Stomach smooth muscle (tissue), 2 donors: ENCODE results near the gene ZDHHC18.
"Not testable (repeated sequence)": the region's sequence is repeated elsewhere in the genome, so short reads cannot be mapped to it uniquely, and the experiment has no call there.

Experiments used
- H3K27ac ChIP-seq: one replicate; pipeline ENCODE4 v1.7.0; 2013; ENCODE audit warnings: mild to moderate bottlenecking, low read length, inconsistent platforms
- H3K27me3 ChIP-seq, 2 donors: one replicate each; pipeline ENCODE4 v1.7.0; 2013; ENCODE audit warnings: low read length in 2 of 2; ENCODE audit not compliant: insufficient read depth in 2 of 2, control insufficient read depth in 1 of 2
- H3K36me3 ChIP-seq, 2 donors: one replicate each; pipeline ENCODE4 v1.7.0; 2013; ENCODE audit warnings: low read length in 2 of 2; ENCODE audit not compliant: control insufficient read depth in 2 of 2, insufficient read depth in 2 of 2
- H3K4me1 ChIP-seq: one replicate; pipeline ENCODE4 v1.7.0; 2013; ENCODE audit warnings: low read length; ENCODE audit not compliant: control insufficient read depth, insufficient read depth
- H3K4me3 ChIP-seq, 2 donors: one replicate each; pipeline ENCODE4 v1.7.0; 2013; ENCODE audit warnings: low read length in 2 of 2
- H3K9ac ChIP-seq, 2 donors: one replicate each; pipeline ENCODE4 v1.7.0; 2013; ENCODE audit warnings: low read length in 2 of 2, mild to moderate bottlenecking in 1 of 2
- H3K9me3 ChIP-seq, 2 donors: one replicate each; pipeline ENCODE4 v1.7.0; 2013; ENCODE audit warnings: low read length in 2 of 2; ENCODE audit not compliant: control insufficient read depth in 2 of 2
- donor health status: healthy.
- donor health status: Pancreatic carcinoma.

Gene ZDHHC18

DNA sequence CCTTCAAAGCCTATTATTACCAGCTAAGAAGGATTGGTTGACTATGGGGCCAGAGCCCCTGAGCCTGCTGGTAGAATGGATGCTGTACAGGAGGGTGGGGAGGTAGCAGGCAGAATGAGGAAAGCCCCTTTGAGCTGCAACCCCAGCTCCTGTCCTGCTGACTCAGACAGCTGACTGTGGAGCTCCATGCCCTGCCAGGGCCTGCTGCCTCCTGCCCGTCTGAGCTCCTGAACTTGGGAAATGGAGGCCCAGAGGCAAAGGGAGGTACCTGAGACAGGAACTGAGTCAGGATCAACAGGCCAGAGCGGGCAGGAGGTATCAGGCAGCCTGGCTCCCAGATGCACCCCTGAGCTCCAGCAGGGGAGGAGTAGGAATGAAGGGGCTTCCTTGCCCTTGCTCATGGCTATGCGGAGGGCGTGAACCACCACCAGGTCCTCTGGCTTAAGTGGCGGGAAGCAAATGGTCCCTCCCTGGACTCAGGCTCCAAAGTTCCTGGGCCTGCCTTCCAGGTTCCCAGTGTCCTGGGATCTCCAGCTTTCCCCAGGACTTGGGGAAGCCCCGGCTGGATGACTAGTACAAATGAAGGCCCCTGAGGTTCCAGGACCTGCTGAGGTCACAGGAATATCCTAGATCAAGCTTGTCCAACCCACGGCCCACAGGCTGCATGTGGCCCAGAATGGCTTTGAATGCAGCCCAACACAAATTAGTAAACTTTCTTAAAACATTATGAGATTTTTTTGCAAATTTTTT lies 32.6 kb downstream of the ZDHHC18 start:
- Histone ChIP-seq H3K9me3 (no peaks in the 10 kb centered on the region), H3K27me3 (no peaks in the 10 kb centered on the region), H3K4me1 (peaks cover 7% of the 10 kb centered on the region), H3K27ac (no peak overlapping the region), H3K9ac (no peak overlapping the region), H3K36me3 (peaks cover 4 to 22% of the 10 kb centered on the region in 2 donors), H3K4me3 (no peak overlapping the region)

DNA sequence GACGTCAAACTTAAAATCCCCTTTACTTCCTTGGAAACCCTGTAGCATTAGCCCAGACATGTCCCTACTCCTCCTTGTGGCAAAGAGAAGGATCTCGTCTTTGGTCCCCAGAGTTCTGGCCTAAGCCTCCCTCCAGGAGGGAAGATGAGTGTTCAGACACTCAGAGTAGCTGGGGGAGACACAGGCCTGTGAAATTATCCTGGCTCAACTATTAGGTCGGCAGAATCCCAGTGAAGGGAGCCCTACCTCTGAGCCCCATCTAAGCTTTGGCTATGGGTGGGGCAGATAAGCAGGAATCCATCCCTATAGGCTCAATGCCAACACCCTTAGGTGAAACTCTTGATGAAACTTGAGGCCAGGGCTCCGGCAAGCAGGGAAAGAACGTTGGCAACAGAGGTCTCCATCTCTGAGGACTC lies 34.8 kb downstream of the ZDHHC18 start:
- Histone ChIP-seq H3K27ac (no peak overlapping the region), H3K27me3 (no peaks in the 10 kb centered on the region), H3K4me3 (no peak overlapping the region), H3K4me1 (peaks cover 24% of the 10 kb centered on the region), H3K36me3 (peaks cover 0 to 12% of the 10 kb centered on the region in 2 donors), H3K9ac (no peak overlapping the region), H3K9me3 (no peaks in the 10 kb centered on the region)

GRCh38 chr1:26861889-26862378 lies 35.4 kb downstream of the ZDHHC18 start:
- Histone ChIP-seq H3K9ac (no peak overlapping the region), H3K9me3 (no peaks in the 10 kb centered on the region), H3K4me3 (no peak overlapping the region), H3K27me3 (no peaks in the 10 kb centered on the region), H3K36me3 (peaks cover 0 to 10% of the 10 kb centered on the region in 2 donors), H3K27ac (no peak overlapping the region), H3K4me1 (peaks cover 24% of the 10 kb centered on the region)

DNA sequence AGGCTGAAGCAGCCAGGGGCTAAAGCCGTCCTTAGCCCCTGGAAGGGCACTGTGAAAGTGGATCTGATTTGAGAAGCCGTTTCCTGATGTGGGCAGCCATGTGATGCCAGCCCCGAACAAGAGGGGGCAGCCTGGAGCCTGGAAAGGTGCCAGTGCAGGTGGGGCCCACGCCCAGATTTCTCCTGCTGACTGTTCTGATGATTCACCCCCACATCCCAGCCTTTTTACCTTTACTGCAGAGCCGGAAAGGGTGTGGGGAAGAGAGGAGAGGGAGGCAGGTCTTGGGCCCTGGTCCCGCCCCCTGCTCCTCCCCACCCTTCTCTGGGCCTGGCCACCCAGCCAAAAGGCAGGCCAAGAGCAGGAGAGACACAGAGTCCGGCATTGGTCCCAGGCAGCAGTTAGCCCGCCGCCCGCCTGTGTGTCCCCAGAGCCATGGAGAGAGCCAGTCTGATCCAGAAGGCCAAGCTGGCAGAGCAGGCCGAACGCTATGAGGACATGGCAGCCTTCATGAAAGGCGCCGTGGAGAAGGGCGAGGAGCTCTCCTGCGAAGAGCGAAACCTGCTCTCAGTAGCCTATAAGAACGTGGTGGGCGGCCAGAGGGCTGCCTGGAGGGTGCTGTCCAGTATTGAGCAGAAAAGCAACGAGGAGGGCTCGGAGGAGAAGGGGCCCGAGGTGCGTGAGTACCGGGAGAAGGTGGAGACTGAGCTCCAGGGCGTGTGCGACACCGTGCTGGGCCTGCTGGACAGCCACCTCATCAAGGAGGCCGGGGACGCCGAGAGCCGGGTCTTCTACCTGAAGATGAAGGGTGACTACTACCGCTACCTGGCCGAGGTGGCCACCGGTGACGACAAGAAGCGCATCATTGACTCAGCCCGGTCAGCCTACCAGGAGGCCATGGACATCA lies 36.5 kb downstream of the ZDHHC18 start, which contains the start of gene SFN:
Gene SFN, plus strand, starts transcription at position 369 of the 904 bp plus-strand sequence. Its CDS starts 64 bp downstream, at position 433.
- Histone ChIP-seq H3K4me3 (peak within 1 kb of the TSS; percentile 86 to 88), H3K9ac (peak within 1 kb of the TSS; percentile 62 to 73), H3K27me3 (no peaks in the 10 kb centered on the region), H3K4me1 (peaks cover 24% of the 10 kb centered on the region), H3K9me3 (no peaks in the 10 kb centered on the region), H3K36me3 (peaks cover 0 to 3% of the 10 kb centered on the region in 2 donors), H3K27ac (peak within 1 kb of the TSS; percentile 96)

GRCh38 chr1:26863685-26864077 lies 37.2 kb downstream of the ZDHHC18 start:
- peak overlapping the region; percentile 96 for H3K27ac ChIP-seq
- no peaks in the 10 kb centered on the region for H3K27me3 ChIP-seq
- H3K4me3 ChIP-seq = peak overlapping the region; percentile 86 to 88
- no peaks in the 10 kb centered on the region for H3K9me3 ChIP-seq
- H3K4me1 ChIP-seq = peaks cover 24% of the 10 kb centered on the region
- H3K9ac ChIP-seq = peak overlapping the region in 1 of 2 donors; percentile 73
- H3K36me3 ChIP-seq = no peaks in the 10 kb centered on the region

DNA sequence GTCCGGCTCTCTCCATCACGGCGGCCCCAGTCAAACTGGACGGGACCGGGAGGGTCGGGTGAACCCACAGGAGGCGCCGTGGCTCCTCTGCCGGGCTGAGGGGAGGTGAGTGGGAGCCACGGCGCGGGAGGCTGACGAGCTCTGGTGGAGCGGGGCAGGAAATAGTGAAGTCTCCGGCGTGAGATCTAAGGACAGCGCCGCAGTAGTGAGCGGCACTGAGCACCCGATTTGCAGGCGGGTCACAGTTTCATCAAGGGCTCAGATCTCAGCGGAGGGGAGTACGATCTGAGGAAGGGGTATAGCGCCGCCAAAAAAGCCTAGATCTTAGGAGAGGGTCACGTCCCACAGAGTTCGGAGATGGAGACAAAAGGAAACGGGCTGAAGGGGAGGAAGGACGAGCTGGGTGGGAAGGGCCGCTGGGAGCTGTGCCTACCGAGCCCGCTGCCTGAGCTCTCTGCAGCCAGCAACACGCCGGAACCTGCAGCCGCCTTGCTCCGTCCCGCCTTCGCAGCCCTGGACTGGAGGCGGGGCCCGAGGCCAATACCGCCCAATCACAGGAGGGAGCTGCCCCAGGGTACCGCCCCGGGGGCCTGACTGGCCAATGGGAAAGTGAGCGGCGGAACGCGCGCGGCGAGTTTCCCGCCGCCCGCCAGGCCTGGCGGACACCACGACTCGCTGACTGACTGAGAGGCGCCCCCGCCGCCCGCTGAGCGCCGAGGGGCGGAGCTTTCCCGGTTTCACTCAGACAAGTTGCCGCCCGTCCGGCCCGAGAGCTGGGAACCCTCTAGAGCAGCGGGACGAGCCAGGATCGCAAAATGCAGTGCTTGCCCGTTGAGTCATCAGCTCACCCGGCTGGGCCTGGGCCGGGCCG lies 38.4 kb downstream of the ZDHHC18 start:
- Histone ChIP-seq H3K27ac (peak overlapping the region; percentile 96), H3K27me3 (no peaks in the 10 kb centered on the region), H3K4me3 (peak overlapping the region; percentile 86 to 88), H3K9ac (peak overlapping the region; percentile 93 to 98), H3K36me3 (no peaks in the 10 kb centered on the region), H3K4me1 (peaks cover 24% of the 10 kb centered on the region), H3K9me3 (no peaks in the 10 kb centered on the region)

- not testable (repeated sequence) for H3K9me3 ChIP-seq, H3K27ac ChIP-seq, H3K36me3 ChIP-seq, H3K4me3 ChIP-seq, H3K4me1 ChIP-seq, H3K9ac ChIP-seq, H3K27me3 ChIP-seq
Measured at GRCh38 chr1:26873097-26873496, 46.6 kb downstream of the ZDHHC18 start.

GRCh38 chr1:26874896-26875295 lies 48.4 kb downstream of the ZDHHC18 start:
- Histone ChIP-seq H3K27ac (no peak overlapping the region), H3K36me3 (peaks cover 14 to 15% of the 10 kb centered on the region in 2 donors), H3K27me3 (no peaks in the 10 kb centered on the region)

DNA sequence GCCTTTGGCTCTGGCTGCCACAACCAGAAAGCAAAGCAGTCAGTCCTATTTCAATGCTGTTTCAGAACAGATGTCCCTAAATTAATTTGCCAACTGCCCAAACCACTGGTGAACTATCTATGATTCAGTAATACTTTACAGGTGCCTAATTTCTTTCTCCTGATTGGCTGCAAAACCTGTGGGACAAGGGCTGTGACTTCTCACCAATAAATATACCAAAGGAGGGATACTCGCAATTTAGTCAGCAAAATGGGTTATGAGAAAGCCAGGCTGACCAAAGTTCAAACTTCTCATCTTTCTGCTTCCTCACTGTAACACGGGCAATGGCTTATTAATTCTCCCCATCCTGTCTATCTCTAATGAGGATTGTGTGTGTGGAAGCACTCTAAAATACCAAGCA lies 50.8 kb downstream of the ZDHHC18 start:
- H3K4me3 ChIP-seq = no peak overlapping the region
- peaks cover 23 to 27% of the 10 kb centered on the region in 2 donors for H3K36me3 ChIP-seq
- H3K27ac ChIP-seq = no peak overlapping the region
- H3K4me1 ChIP-seq = peaks cover 4% of the 10 kb centered on the region
- H3K27me3 ChIP-seq = no peaks in the 10 kb centered on the region
- no peaks in the 10 kb centered on the region for H3K9me3 ChIP-seq
- H3K9ac ChIP-seq = peak overlapping the region in 1 of 2 donors; percentile 13

More at GRCh38 chr1:26874896-26875295, 48.4 kb downstream of the ZDHHC18 start:
- H3K9me3 ChIP-seq = no peaks in the 10 kb centered on the region
- no peak overlapping the region for H3K4me3 ChIP-seq
- peaks cover 4% of the 10 kb centered on the region for H3K4me1 ChIP-seq
- no peak overlapping the region for H3K9ac ChIP-seq

DNA sequence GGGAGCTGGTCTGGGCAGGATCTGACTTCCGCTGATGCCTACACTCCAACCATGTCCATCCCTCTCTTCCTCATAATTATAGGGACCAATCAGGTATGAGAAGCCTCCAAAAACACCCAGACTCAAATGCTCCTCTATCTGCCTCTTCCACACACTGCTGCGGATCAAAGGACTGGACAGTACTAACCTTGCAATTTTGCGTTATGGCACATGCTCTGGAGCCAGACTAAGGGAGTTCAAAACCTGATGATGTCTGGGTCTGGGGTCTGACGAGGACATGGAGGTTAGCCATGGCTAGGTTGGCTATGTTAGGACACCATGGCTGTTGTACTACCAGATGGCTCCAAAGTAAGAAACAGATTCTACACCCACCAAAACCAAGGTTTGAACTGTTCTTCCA lies 53.3 kb downstream of the ZDHHC18 start:
- Histone ChIP-seq H3K27me3 (no peaks in the 10 kb centered on the region), H3K4me1 (peaks cover 4% of the 10 kb centered on the region), H3K9ac (no peak overlapping the region), H3K36me3 (peaks cover 44 to 46% of the 10 kb centered on the region in 2 donors), H3K9me3 (no peaks in the 10 kb centered on the region), H3K27ac (no peak overlapping the region), H3K4me3 (no peak overlapping the region)
